NOMO-1 treated with dmso at 0.1 percent for 144 hours (cell line): ENCODE data around the gene C9orf85.
"Not testable (repeated sequence)": the region's sequence is repeated elsewhere in the genome, so short reads cannot be mapped to it uniquely, and the experiment has no call there.

Source experiments
- DNase-seq: peaks from one replicate; lab custom pipeline; 2025; ENCODE audit not compliant: unreplicated experiment; lab: John Stamatoyannopoulos, UW

The C9orf85 gene

GRCh38 chr9:71987471-71988371 is 76.3 kb downstream of the C9orf85 start:
- no peak for DNase-seq

GRCh38 chr9:71990466-71990865 is 79.0 kb downstream of the C9orf85 start:
- DNase-seq = no peak

GRCh38 chr9:72005451-72005850 is 94.0 kb downstream of the C9orf85 start:
- no peak for DNase-seq

GRCh38 chr9:72006501-72006900 is 95.1 kb downstream of the C9orf85 start:
- DNase-seq = no peak

- DNase-seq = not testable (repeated sequence)
Observed at GRCh38 chr9:72007726-72008125, 96.3 kb downstream of the C9orf85 start.

GRCh38 chr9:72012646-72013045 is 101.2 kb downstream of the C9orf85 start:
- no peak for DNase-seq

GRCh38 chr9:72013292-72013760 is 101.9 kb downstream of the C9orf85 start:
- DNase-seq = no peak

- DNase-seq = no peak
Observed at GRCh38 chr9:72022841-72023240, 111.4 kb downstream of the C9orf85 start.
